ENCODE results near the gene ANKZF1.
A peak's percentile ranks its signal among the peaks of the same experiment; 100 is the strongest.

Gene ANKZF1

GRCh38 chr2:219220652-219221402 lies 8.8 kb upstream of the ANKZF1 start:
- no peak for DNase-seq (ENCODE audit: low read depth)
- no peak for TF ChIP-seq CTCF (conservative IDR thresholded peaks at IDR 0.05; ENCODE audit: control insufficient read depth, insufficient read depth, low read depth, low read length)
- no peak overlapping the region for H3K4me3 ChIP-seq (ENCODE audit: control insufficient read depth, low read depth, low read length)

- TF ChIP-seq CTCF (conservative IDR thresholded peaks at IDR 0.05; ENCODE audit: control insufficient read depth, insufficient read depth, low read depth, low read length): no peak
- no peak for DNase-seq (ENCODE audit: low read depth)
- H3K4me3 ChIP-seq (ENCODE audit: control insufficient read depth, low read depth, low read length): no peak overlapping the region
These were observed 7.6 kb upstream of the ANKZF1 start for GRCh38 chr2:219221957-219222518.

GRCh38 chr2:219223831-219224610 lies 5.6 kb upstream of the ANKZF1 start:
- TF ChIP-seq CTCF (conservative IDR thresholded peaks at IDR 0.05; ENCODE audit: control insufficient read depth, insufficient read depth, low read depth, low read length): no peak
- H3K4me3 ChIP-seq (ENCODE audit: control insufficient read depth, low read depth, low read length): no peak overlapping the region
- DNase-seq (ENCODE audit: low read depth): no peak

- no peak for TF ChIP-seq CTCF (conservative IDR thresholded peaks at IDR 0.05; ENCODE audit: control insufficient read depth, insufficient read depth, low read depth, low read length)
- no peak overlapping the region for H3K4me3 ChIP-seq (ENCODE audit: control insufficient read depth, low read depth, low read length)
- no peak for DNase-seq (ENCODE audit: low read depth)
These were observed 4.3 kb upstream of the ANKZF1 start for GRCh38 chr2:219225350-219225749.

- DNase-seq (ENCODE audit: low read depth): no peak
- no peak for TF ChIP-seq CTCF (conservative IDR thresholded peaks at IDR 0.05; ENCODE audit: control insufficient read depth, insufficient read depth, low read depth, low read length)
These were observed 1.3 kb upstream of the ANKZF1 start for GRCh38 chr2:219228041-219228910.

GRCh38 chr2:219228911-219229304 lies 698 bp upstream of the ANKZF1 start:
- H3K4me3 ChIP-seq (ENCODE audit: control insufficient read depth, low read depth, low read length): peak overlapping the region; percentile 97
- no peak for TF ChIP-seq CTCF (conservative IDR thresholded peaks at IDR 0.05; ENCODE audit: control insufficient read depth, insufficient read depth, low read depth, low read length)
- DNase-seq (ENCODE audit: low read depth): no peak

More at GRCh38 chr2:219228041-219228910, 1.3 kb upstream of the ANKZF1 start:
- H3K4me3 ChIP-seq (ENCODE audit: control insufficient read depth, low read depth, low read length): peak overlapping the region; percentile 97

Measured in fibroblast of mammary gland (primary cell).